ENCODE results near the gene NR1H4.

DNA sequence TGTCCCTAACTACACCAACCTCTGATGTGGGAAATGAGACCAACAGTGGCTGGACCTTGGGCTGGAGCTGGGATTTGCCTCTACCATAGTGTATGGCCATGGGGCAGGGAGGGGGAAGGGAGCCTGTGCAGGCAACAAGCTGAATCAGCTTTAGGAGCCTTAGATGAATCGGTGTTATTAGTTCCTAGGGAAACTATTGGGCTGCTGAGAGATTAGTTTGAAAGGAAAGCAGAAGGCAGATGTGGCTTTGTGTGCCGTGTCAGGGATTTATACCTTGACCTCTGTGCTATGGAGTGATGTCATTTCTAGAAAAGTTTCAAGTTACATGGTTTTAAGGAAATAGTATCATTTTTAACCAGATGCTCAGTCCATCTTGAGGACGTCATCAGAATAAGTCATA lies 80.3 kb downstream of the NR1H4 start:
- TF ChIP-seq, protein P1, sequence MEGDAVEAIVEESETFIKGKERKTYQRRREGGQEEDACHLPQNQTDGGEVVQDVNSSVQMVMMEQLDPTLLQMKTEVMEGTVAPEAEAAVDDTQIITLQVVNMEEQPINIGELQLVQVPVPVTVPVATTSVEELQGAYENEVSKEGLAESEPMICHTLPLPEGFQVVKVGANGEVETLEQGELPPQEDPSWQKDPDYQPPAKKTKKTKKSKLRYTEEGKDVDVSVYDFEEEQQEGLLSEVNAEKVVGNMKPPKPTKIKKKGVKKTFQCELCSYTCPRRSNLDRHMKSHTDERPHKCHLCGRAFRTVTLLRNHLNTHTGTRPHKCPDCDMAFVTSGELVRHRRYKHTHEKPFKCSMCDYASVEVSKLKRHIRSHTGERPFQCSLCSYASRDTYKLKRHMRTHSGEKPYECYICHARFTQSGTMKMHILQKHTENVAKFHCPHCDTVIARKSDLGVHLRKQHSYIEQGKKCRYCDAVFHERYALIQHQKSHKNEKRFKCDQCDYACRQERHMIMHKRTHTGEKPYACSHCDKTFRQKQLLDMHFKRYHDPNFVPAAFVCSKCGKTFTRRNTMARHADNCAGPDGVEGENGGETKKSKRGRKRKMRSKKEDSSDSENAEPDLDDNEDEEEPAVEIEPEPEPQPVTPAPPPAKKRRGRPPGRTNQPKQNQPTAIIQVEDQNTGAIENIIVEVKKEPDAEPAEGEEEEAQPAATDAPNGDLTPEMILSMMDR (conservative IDR thresholded peaks at IDR 0.05; ENCODE audit: low read length): no peak
- TF ChIP-seq EZH2phosphoT487 (IDR thresholded peaks at IDR 0.05; ENCODE audit: borderline replicate concordance): no peak

Measured in Loucy (cell line).